ENCODE data around the gene ZNF805. TPM values are rescaled to one million over a fixed set of nuclear protein-coding genes. Genes with fewer than 3 reads are reported as not detected.
"Not testable (repeated sequence)": the region's sequence is repeated elsewhere in the genome, so short reads cannot be mapped to it uniquely, and the experiment has no call there.

The ZNF805 gene
- total and polyA plus RNA-seq, 12 donors: 0.84 to 29.7 (median 18.6) TPM

DNA sequence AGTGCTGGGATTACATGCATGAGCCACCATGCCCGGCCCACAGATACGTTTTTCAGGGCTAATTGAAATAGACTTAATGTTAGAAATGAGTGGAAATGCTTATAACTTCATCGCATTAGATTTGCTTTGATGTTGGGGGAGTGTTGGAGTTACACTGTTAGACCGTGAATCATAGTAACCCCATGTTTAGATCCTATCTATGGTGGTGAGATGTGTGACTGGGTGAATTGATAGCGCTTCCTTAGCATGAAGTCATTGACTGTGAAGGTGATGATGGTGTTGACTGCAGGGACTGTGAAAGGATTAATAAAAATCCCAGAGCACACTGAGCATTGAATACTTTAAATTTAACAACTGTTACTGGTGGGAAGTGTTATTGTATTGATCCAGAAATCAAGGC is 47.4 kb upstream of the ZNF805 start:
- peak overlapping the region in 1 of 4 donors; percentile 75 for H3K4me3 ChIP-seq
- H3K36me3 ChIP-seq (replicated peaks in 1 of 2): peaks cover 0 to 43% of the 10 kb centered on the region in 2 donors

DNA sequence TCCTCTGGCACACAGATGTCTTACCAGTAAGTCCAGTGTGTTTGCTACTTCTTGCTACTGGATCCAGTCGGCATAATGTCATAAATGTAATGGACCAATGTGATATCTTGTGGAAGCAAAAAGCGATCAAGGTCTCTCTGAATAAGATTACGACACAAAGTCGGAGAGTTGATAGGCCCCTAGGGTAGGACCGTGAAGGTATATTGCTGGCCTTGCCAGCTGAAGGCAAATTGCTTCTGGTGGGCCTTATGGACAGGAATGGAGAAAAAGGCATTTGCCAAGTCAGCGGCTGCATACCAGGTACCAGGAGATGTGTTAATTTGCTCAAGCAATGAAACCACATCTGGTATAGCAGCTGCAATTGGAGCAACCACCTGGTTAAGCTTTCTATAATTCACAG is 42.6 kb upstream of the ZNF805 start:
- intact Hi-C loops (cut with DNase I): not testable (repeated sequence)
- H3K36me3 ChIP-seq (replicated peaks in 1 of 2): peaks cover 0 to 59% of the 10 kb centered on the region in 2 donors

More for the DNA sequence above, 47.4 kb upstream of the ZNF805 start:
- peaks cover 14 to 16% of the 10 kb centered on the region in 2 donors for H3K4me1 ChIP-seq (replicated peaks in 1 of 2)
- TF ChIP-seq CTCF (IDR thresholded peaks at IDR 0.05): no peak
- no peaks in the 10 kb centered on the region for H3K9me3 ChIP-seq (replicated peaks in 1 of 3)
- WGBS, 4 donors: 86 to 88% (median 87%) methylated on average over 5 of the region's 5 CpGs
- H3K27me3 ChIP-seq: no peaks in the 10 kb centered on the region
- no peak overlapping the region for H3K27ac ChIP-seq
- no peak for DNase-seq
- intact Hi-C loops (cut with DNase I): no loop called here

GRCh38 chr19:57202160-57202559 is 38.3 kb upstream of the ZNF805 start:
- TF ChIP-seq CTCF (IDR thresholded peaks at IDR 0.05) (no peak), POLR2A (IDR thresholded peaks at IDR 0.05) (no peak)
- no peaks in the 10 kb centered on the region for H3K9me3 ChIP-seq (replicated peaks in 1 of 3)
- intact Hi-C loops (cut with DNase I): no loop called here
- DNase-seq: peak in 1 of 7 donors; percentile 4
- no peak overlapping the region for H3K27ac ChIP-seq
- H3K4me1 ChIP-seq (replicated peaks in 1 of 2): no peaks in the 10 kb centered on the region
- H3K36me3 ChIP-seq (replicated peaks in 1 of 2): peaks cover 0 to 39% of the 10 kb centered on the region in 2 donors
- no peaks in the 10 kb centered on the region for H3K27me3 ChIP-seq
- WGBS, 4 donors: 87 to 93% (median 88%) methylated on average over 5 of the region's 5 CpGs
- no peak overlapping the region for H3K4me3 ChIP-seq

More for the DNA sequence above, 42.6 kb upstream of the ZNF805 start:
- not testable (repeated sequence) for H3K9me3 ChIP-seq (replicated peaks in 1 of 3); H3K27ac ChIP-seq; H3K4me3 ChIP-seq; H3K4me1 ChIP-seq (replicated peaks in 1 of 2); DNase-seq; H3K27me3 ChIP-seq
- WGBS, 4 donors: 95 to 97% (median 96%) methylated on average over 6 of the region's 6 CpGs

DNA sequence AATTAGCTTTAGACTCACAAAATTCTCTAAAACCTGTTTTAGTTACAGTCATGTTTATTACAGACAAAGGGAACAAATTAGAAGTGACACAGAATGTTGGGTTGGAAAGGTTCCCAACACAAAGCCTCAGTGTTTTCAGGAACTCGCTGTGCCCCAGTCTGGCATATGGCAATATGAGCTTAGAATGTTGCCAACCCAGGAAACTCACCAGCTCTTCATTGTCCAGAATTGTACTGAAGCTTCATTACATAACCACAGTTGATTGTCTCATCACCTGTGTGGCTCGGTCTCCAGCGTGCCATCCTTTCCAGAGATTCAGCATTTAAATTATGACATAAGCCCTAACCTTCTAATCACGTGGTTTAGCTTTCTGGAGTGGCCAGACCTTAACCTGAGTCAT is 30.1 kb upstream of the ZNF805 start:
- TF ChIP-seq POLR2A (IDR thresholded peaks at IDR 0.05): no peak
- TF ChIP-seq CTCF (IDR thresholded peaks at IDR 0.05): no peak
- Histone ChIP-seq H3K27me3 (no peaks in the 10 kb centered on the region), H3K4me3 (no peak overlapping the region), H3K9me3 (replicated peaks in 1 of 3) (no peaks in the 10 kb centered on the region), H3K27ac (no peak overlapping the region), H3K4me1 (replicated peaks in 1 of 2) (no peaks in the 10 kb centered on the region), H3K36me3 (replicated peaks in 1 of 2) (peaks cover 0 to 61% of the 10 kb centered on the region in 2 donors)
- WGBS, 4 donors: 79 to 98% (median 92%) methylated on average over 3 to 4 of the region's 4 CpGs
- intact Hi-C loops (cut with DNase I): no loop called here
- DNase-seq: peak in 1 of 7 donors; percentile 37

GRCh38 chr19:57212109-57212508 is 28.3 kb upstream of the ZNF805 start:
- Histone ChIP-seq H3K27ac (no peak overlapping the region), H3K4me3 (no peak overlapping the region), H3K27me3 (no peaks in the 10 kb centered on the region), H3K36me3 (replicated peaks in 1 of 2) (peaks cover 0 to 58% of the 10 kb centered on the region in 2 donors), H3K9me3 (replicated peaks in 1 of 3) (no peaks in the 10 kb centered on the region), H3K4me1 (replicated peaks in 1 of 2) (no peaks in the 10 kb centered on the region)
- no peak for TF ChIP-seq CTCF (IDR thresholded peaks at IDR 0.05)
- TF ChIP-seq POLR2A (IDR thresholded peaks at IDR 0.05): no peak
- intact Hi-C loops (cut with DNase I): no loop called here
- DNase-seq: no peak
- 88 to 93% (median 93%) methylated on average over 4 to 7 of the region's 7 CpGs for WGBS, 4 donors
